Activated B cell treated with CpG ODN at 0.5 μM for 24 hours (primary cell): ENCODE measurements around the gene SOX5. TPM values are rescaled to one million over a fixed set of nuclear protein-coding genes. Genes with fewer than 3 reads are reported as not detected.

ENCODE experiments used
- ATAC-seq: fragments of 200-7000 bp; cut with Tn5 transposase; one replicate; pipeline ENCODE4 v1.10.0; 2021; ENCODE audit warnings: low read depth, mild to moderate bottlenecking, moderate library complexity
- CTCF ChIA-PET: fragments of 350-600 bp; sonication (Branson Sonifier 250); formaldehyde crosslinking; loops from one replicate; lab custom pipeline; 2021; ENCODE audit warnings: antibody characterized with exemption; lab: Charles Lee
- POLR2A ChIA-PET: fragments of 350-600 bp; sonication (Branson Sonifier 250); formaldehyde crosslinking; loops from one replicate; lab custom pipeline; 2021; ENCODE audit warnings: antibody characterized with exemption; lab: Charles Lee
- DNase-seq: peaks from one replicate; pipeline ENCODE4 v3.0.0; 2022
- H3K27ac Mint-ChIP-seq: one replicate; pipeline ENCODE4 v1.8.0; 2020; ENCODE audit warnings: mixed read lengths
- H3K27me3 Mint-ChIP-seq: one replicate; pipeline ENCODE4 v1.8.0; 2021; ENCODE audit warnings: mixed read lengths
- H3K36me3 Mint-ChIP-seq: one replicate; pipeline ENCODE4 v1.8.0; 2021; ENCODE audit warnings: low read depth, mixed read lengths
- H3K4me1 Mint-ChIP-seq: one replicate; pipeline ENCODE4 v1.8.0; 2021; ENCODE audit warnings: mixed read lengths
- H3K4me3 Mint-ChIP-seq: one replicate; pipeline ENCODE4 v1.8.0; 2020; ENCODE audit warnings: mild to moderate bottlenecking, mixed read lengths
- H3K9me3 Mint-ChIP-seq: one replicate; pipeline ENCODE4 v1.8.0; 2020; ENCODE audit warnings: mixed read lengths
- intact Hi-C: fragments of 100-400 bp; cut with micrococcal nuclease; formaldehyde crosslinking; loops from one replicate; pipeline ENCODE4 v1.15.1; 2024
- total RNA-seq: library from RNA; stranded (reverse); gene quantifications from 2 replicates; pipeline ENCODE4 v1.2.3, GENCODE V29; 2022
- TF ChIP-seq, protein P1 (sequence below): fragments of 200-600 bp; IDR thresholded peaks from one replicate; pipeline ENCODE4 v1.8.0; 2022; ENCODE audit warnings: antibody characterized with exemption, mild to moderate bottlenecking

SOX5 gene
- total RNA-seq, 1 donor from 2014 or later, result 85.5 TPM

GRCh38 chr12:23708185-23708837, 241.2 kb downstream of the SOX5 start:
- CTCF ChIA-PET, result no interaction called here
- intact Hi-C loops, result no loop called here

DNA sequence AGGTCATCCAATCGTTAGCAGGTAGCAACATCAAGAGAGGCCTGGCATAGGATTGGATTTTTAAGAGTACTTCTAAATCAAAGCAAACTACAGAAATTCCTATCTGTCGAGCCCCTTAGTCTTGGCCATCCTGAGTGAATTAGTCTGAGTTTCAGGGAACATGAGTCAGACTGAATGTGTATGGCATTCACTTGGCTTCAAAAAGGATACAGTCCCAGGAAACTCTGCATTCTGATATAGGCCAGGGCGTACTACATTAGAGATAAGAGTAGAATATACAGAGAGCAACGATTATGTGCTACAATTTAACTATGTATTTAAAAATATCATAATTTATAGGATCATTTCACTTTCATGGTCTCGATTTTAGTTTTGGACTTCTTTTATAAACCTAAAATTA, 242.2 kb downstream of the SOX5 start:
- Mint-ChIP-seq H3K4me3 (no peak overlapping the region), H3K9me3 (no peaks in the 10 kb centered on the region), H3K27ac (no peak overlapping the region), H3K27me3 (no peaks in the 10 kb centered on the region), H3K4me1 (no peaks in the 10 kb centered on the region), H3K36me3 (no peaks in the 10 kb centered on the region)
- CTCF ChIA-PET, result no interaction called here
- intact Hi-C loops, result no loop called here
- DNase-seq (no peak), ATAC-seq (no peak)
- TF ChIP-seq, protein P1, sequence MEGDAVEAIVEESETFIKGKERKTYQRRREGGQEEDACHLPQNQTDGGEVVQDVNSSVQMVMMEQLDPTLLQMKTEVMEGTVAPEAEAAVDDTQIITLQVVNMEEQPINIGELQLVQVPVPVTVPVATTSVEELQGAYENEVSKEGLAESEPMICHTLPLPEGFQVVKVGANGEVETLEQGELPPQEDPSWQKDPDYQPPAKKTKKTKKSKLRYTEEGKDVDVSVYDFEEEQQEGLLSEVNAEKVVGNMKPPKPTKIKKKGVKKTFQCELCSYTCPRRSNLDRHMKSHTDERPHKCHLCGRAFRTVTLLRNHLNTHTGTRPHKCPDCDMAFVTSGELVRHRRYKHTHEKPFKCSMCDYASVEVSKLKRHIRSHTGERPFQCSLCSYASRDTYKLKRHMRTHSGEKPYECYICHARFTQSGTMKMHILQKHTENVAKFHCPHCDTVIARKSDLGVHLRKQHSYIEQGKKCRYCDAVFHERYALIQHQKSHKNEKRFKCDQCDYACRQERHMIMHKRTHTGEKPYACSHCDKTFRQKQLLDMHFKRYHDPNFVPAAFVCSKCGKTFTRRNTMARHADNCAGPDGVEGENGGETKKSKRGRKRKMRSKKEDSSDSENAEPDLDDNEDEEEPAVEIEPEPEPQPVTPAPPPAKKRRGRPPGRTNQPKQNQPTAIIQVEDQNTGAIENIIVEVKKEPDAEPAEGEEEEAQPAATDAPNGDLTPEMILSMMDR, result no peak
- POLR2A ChIA-PET, result no interaction called here

More at GRCh38 chr12:23708185-23708837, 241.2 kb downstream of the SOX5 start:
- no peaks in the 10 kb centered on the region for H3K9me3 Mint-ChIP-seq
- TF ChIP-seq, protein P1, result no peak
- no peak overlapping the region for H3K4me3 Mint-ChIP-seq
- ATAC-seq, result no peak
- H3K4me1 Mint-ChIP-seq, result no peaks in the 10 kb centered on the region
- no peak for DNase-seq
- H3K36me3 Mint-ChIP-seq, result no peaks in the 10 kb centered on the region
- H3K27ac Mint-ChIP-seq, result no peak overlapping the region
- H3K27me3 Mint-ChIP-seq, result no peaks in the 10 kb centered on the region
- POLR2A ChIA-PET, result no interaction called here

GRCh38 chr12:23704992-23705943, 244.2 kb downstream of the SOX5 start:
- ChIA-PET CTCF (interaction anchor here (0.7 kb wide), 1 partner anchor 12 kb away, joined by 3 read pairs; no protein-coding TSS in a partner anchor), POLR2A (no interaction called here)
- H3K9me3 Mint-ChIP-seq, result no peaks in the 10 kb centered on the region
- no peak for DNase-seq
- no peak overlapping the region for H3K4me3 Mint-ChIP-seq
- intact Hi-C loops, result no loop called here
- H3K27me3 Mint-ChIP-seq, result no peaks in the 10 kb centered on the region
- no peak for ATAC-seq
- H3K27ac Mint-ChIP-seq, result no peak overlapping the region
- TF ChIP-seq, protein P1, result no peak
- no peaks in the 10 kb centered on the region for H3K4me1 Mint-ChIP-seq
- no peaks in the 10 kb centered on the region for H3K36me3 Mint-ChIP-seq

- ATAC-seq (no peak), DNase-seq (no peak)
- H3K36me3 Mint-ChIP-seq, result no peaks in the 10 kb centered on the region
- POLR2A ChIA-PET, result no interaction called here
- no peak overlapping the region for H3K4me3 Mint-ChIP-seq
- H3K27ac Mint-ChIP-seq, result no peak overlapping the region
- H3K27me3 Mint-ChIP-seq, result no peaks in the 10 kb centered on the region
- H3K9me3 Mint-ChIP-seq, result no peaks in the 10 kb centered on the region
- TF ChIP-seq, protein P1, result no peak
- H3K4me1 Mint-ChIP-seq, result no peaks in the 10 kb centered on the region
- intact Hi-C loops, result no loop called here
- CTCF ChIA-PET, result interaction anchor here (1.0 kb wide), 1 partner anchor 27 kb away, joined by 3 read pairs; no protein-coding TSS in a partner anchor
These were observed 246.4 kb downstream of the SOX5 start for GRCh38 chr12:23703051-23703450.

DNA sequence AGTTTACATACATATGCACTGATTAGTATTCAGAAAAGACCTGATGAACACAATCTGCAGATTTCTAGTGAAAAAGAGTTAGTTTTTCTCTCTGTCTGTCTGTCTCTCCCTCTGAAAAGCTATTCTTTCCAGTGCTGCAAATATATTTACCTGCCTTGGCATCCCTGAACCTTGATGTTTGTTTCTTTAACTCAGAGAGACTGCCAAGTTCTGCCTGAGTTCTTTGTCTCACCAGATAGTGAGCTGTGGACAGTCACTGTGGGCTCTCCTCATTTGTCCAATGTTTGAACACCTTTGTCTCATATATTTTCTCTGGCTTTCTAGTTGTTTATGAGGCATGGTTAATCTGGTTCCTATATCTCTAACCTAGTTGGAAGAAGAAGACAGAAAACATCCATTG, 250.4 kb downstream of the SOX5 start:
- Mint-ChIP-seq H3K9me3 (peaks cover 3% of the 10 kb centered on the region), H3K27ac (no peak overlapping the region), H3K36me3 (no peaks in the 10 kb centered on the region), H3K4me1 (no peaks in the 10 kb centered on the region), H3K4me3 (no peak overlapping the region), H3K27me3 (no peaks in the 10 kb centered on the region)
- ChIA-PET CTCF (no interaction called here), POLR2A (no interaction called here)
- DNase-seq (no peak), ATAC-seq (no peak)
- TF ChIP-seq, protein P1, result no peak
- intact Hi-C loops, result no loop called here
